Right cardiac atrium (tissue), 5 donors: Measurements from ENCODE around the gene DLL1. TPM values are rescaled to one million over a fixed set of nuclear protein-coding genes. Genes with fewer than 3 reads are reported as not detected.
"Not testable (repeated sequence)": the region's sequence is repeated elsewhere in the genome, so short reads cannot be mapped to it uniquely, and the experiment has no call there.

Experiments
- ATAC-seq, 2 donors: fragments of 200-7000 bp; cut with Tn5 transposase; one replicate each; pipeline versions ENCODE4 v1.8.0 to v1.9.1; 2020; ENCODE audit warnings: moderate library complexity in 2 of 2, mild to moderate bottlenecking in 1 of 2
- DNase-seq, 3 donors: peaks; one replicate each; pipeline ENCODE4 v3.0.0-alpha.2; 2020
- H3K27ac ChIP-seq: one replicate; pipeline ENCODE4 v1.5.1; 2013; ENCODE audit warnings: mild to moderate bottlenecking, low read length, control low read depth, moderate library complexity
- H3K27me3 ChIP-seq: one replicate; pipeline ENCODE4 v1.6.1; 2013; ENCODE audit not compliant: control insufficient read depth, insufficient read depth
- H3K4me1 ChIP-seq: one replicate; pipeline ENCODE4 v1.6.1; 2013; ENCODE audit warnings: low read length; ENCODE audit not compliant: control insufficient read depth, insufficient read depth
- H3K4me3 ChIP-seq: one replicate; pipeline ENCODE4 v1.5.1; 2013; ENCODE audit warnings: low read length, control low read depth
- H3K9me3 ChIP-seq: one replicate; pipeline ENCODE4 v1.6.1; 2013; ENCODE audit warnings: low read length; ENCODE audit not compliant: control insufficient read depth
- WGBS: extraction: QIAGEN DNeasy Blood & Tissue Kit; methylation state at CpG from one replicate; pipeline ENCODE4 v1.1.7; 2013; 5-methylcytosine and 5-hydroxymethylcytosine counted together
- intact Hi-C, 4 donors: fragments of 100-400 bp; cut with DNase I; formaldehyde crosslinking; loops; one replicate each; pipeline versions ENCODE4 v1.11.0 to v1.14.0; 2022 to 2023
- long read RNA-seq, 4 donors: library from polyadenylated mRNA; unstranded; transcript quantifications; one replicate each; pipeline ENCODE4 v2.0.0, GENCODE V29; 2020 to 2021
- polyA plus RNA-seq: library from polyadenylated mRNA; stranded (reverse); fragments of 200-250 nt; gene quantifications from one replicate; pipeline ENCODE4 v1.2.3, GENCODE V29; 2013
- total RNA-seq, 4 donors: library from RNA; stranded (reverse); fragmentation: NEBNext Ultra II Directional; extraction: Animal tissue kit (Norgen Biotek cat#: 25700); gene quantifications; one replicate each; pipeline ENCODE4 v1.2.1, GENCODE V29; 2021
- donor health status: healthy with polysubstance abuse.
- donor health status: DM: no; HTN: yes; CAD: no.
- donor health status: DM: no; HTN: no; CAD: no.
- donor health status: DM: no; HTN: yes; CAD: no; lungs with severe emphysema.
- donor health status: DM: yes; HTN: yes; CAD: no.

DLL1 gene, protein sequence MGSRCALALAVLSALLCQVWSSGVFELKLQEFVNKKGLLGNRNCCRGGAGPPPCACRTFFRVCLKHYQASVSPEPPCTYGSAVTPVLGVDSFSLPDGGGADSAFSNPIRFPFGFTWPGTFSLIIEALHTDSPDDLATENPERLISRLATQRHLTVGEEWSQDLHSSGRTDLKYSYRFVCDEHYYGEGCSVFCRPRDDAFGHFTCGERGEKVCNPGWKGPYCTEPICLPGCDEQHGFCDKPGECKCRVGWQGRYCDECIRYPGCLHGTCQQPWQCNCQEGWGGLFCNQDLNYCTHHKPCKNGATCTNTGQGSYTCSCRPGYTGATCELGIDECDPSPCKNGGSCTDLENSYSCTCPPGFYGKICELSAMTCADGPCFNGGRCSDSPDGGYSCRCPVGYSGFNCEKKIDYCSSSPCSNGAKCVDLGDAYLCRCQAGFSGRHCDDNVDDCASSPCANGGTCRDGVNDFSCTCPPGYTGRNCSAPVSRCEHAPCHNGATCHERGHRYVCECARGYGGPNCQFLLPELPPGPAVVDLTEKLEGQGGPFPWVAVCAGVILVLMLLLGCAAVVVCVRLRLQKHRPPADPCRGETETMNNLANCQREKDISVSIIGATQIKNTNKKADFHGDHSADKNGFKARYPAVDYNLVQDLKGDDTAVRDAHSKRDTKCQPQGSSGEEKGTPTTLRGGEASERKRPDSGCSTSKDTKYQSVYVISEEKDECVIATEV
- total RNA-seq (10 to 100 TPM; 23.9 to 29.2 (median 27.0) TPM), polyA plus RNA-seq (25.8 TPM)
- long read RNA-seq, donor 1, transcript DLL1-201 (11 exons, 3,174 nt), result major isoform, 25 of 63 reads
- long read RNA-seq, donor 1, partial matches to known transcripts, result 29 of 63 reads
- long read RNA-seq, donor 1, other reads (novel, unspliced or antisense), result 9 of 63 reads
- long read RNA-seq, donor 2, transcript DLL1-201 (11 exons, 3,174 nt), result major isoform, 23 of 38 reads
- long read RNA-seq, donor 2, partial matches to known transcripts, result 6 of 38 reads
- long read RNA-seq, donor 2, other reads (novel, unspliced or antisense), result 9 of 38 reads
- long read RNA-seq, donor 3, transcript DLL1-201 (11 exons, 3,174 nt), result major isoform, 53 of 99 reads
- long read RNA-seq, donor 3, partial matches to known transcripts, result 35 of 99 reads
- long read RNA-seq, donor 3, other reads (novel, unspliced or antisense), result 11 of 99 reads
- long read RNA-seq, donor 4, transcript DLL1-201 (11 exons, 3,174 nt), result major isoform, 14 of 25 reads
- long read RNA-seq, donor 4, partial matches to known transcripts, result 5 of 25 reads
- long read RNA-seq, donor 4, other reads (novel, unspliced or antisense), result 6 of 25 reads

DNA sequence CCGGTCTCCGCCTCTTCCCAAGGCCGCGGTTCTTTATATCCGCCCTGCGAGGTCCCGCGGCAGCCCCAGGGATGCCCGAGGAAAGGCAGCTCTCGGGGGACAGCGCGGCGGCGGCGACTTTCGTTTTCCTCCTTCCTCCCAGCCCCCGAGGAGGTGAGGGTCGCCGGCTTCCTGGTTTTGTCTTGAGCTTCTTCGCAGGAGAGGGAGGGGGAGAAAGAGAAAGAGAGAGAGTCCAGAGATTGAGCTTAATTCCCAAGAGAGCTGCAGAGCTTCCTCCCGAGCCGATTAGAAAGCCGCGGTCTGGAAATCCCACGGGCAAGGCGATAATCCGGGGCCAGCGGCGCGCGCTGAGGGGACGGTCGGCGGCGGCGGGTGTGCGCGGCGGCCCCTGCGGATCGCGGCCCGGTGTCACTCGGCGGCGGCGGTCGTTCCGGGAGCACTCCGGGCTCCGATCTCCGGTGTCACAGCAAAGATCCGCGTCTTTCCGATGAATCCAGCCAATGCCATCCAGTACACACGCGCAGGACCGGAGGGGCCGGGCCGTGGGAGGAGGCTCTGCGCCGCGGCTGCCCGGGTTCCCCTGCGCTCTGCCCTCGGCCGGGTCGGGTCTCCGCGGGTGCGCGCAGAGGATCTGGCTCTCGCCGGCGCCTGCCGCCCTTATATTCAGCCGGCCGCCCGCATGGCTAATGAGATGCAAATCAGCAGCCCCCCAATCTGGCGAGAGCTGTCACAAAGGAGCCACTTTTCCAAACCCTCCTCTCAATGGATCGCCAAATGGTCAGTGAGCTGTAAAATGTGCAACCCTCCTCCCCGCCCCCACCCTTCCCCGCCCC lies at the start of gene DLL1:
Gene DLL1 (minus strand): TSS at position 783 of the 833 bp plus-strand sequence. CDS start 939 bp downstream, outside the sequence.
- intact Hi-C loops, result loop anchor here in 3 of 4 donors (10.0 kb wide), 4 partner anchors 234 to 456 kb away; no protein-coding TSS in a partner anchor
- no peaks in the 10 kb centered on the region for H3K27me3 ChIP-seq
- peaks cover 20% of the 10 kb centered on the region for H3K4me1 ChIP-seq
- ATAC-seq (peak; percentile 54 to 63), DNase-seq (peak; percentile 71 to 89 (median 87))
- peak within 1 kb of the TSS; percentile 83 for H3K4me3 ChIP-seq
- WGBS, result under 1% methylated on average over 83 of the region's 83 CpGs
- no peaks in the 10 kb centered on the region for H3K9me3 ChIP-seq
- H3K27ac ChIP-seq, result peak within 1 kb of the TSS; percentile 87

GRCh38 chr6:170335199-170335598 lies 44.3 kb upstream of the DLL1 start:
- H3K27me3 ChIP-seq, H3K9me3 ChIP-seq, H3K4me3 ChIP-seq, H3K27ac ChIP-seq, DNase-seq, H3K4me1 ChIP-seq, intact Hi-C loops, ATAC-seq: not testable (repeated sequence)
- 98% methylated on average over 3 of the region's 3 CpGs for WGBS

DNA sequence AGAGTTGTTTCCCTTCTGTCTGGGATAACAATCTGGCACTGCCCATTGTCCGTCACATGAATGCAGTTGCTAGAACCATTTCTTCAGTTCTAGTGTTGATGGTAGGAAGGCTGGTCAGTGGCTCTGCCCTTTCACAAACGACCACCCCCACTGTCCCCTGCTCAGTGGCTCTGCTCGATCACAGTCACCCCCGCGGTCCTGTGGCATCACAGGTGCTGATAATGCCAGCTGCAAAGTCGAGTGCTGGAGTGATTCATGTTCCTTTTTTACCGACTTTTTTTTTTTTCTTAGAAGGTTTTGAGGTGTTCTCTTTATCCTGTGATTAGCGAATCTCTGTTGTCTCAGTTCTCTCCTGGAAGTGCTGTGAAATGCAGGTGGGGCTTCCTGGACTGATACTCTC lies 38.4 kb upstream of the DLL1 start:
- no peaks in the 10 kb centered on the region for H3K4me1 ChIP-seq
- intact Hi-C loops, result no loop called here
- H3K27me3 ChIP-seq, result no peaks in the 10 kb centered on the region
- DNase-seq (no peak), ATAC-seq (no peak)
- no peak overlapping the region for H3K27ac ChIP-seq
- H3K4me3 ChIP-seq, result no peak overlapping the region
- 82% methylated on average over 8 of the region's 8 CpGs for WGBS
- H3K9me3 ChIP-seq, result no peaks in the 10 kb centered on the region

DNA sequence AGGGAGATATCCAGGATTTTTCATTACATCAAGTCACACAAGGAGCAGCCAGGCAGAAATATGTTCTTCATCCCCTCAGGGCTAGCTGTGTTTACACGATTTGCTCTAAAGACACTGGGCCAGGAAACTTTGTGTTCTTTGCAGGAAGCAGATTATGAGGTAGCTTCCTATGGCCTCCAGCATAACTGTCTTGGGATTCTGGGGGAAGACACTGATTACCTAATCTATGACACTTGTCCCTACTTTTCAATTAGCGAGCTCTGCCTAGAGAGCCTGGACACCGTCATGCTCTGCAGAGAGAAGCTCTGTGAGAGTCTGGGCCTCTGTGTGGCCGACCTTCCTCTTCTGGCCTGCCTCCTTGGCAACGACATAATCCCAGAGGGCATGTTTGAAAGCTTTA lies 26.8 kb upstream of the DLL1 start:
- Histone ChIP-seq H3K9me3 (no peaks in the 10 kb centered on the region), H3K27ac (peak overlapping the region; percentile 17), H3K4me1 (peaks cover 13% of the 10 kb centered on the region), H3K27me3 (no peaks in the 10 kb centered on the region), H3K4me3 (no peak overlapping the region)
- DNase-seq (no peak), ATAC-seq (peak; percentile 68 to 79)
- WGBS, result 53% methylated on average over 5 of the region's 5 CpGs
- intact Hi-C loops, result no loop called here

DNA sequence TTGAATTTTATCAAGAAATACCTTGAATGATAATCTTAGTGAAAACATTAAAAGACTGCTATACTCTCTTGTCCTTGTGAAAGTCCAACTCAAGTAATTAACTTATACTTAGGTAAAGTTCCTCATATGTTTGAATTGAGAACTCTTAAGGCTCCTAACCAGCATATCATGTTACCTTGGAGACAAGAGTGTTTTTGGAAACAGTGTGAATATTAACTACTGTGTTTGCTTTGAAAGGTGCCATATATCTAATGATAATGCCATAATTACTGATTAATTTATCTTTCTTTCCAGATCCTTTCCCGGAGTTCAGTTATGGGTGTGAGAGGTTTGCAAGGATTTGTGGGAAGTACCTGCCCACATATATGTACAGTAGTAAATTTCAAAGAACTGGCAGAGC lies 26.2 kb upstream of the DLL1 start:
- DNase-seq (no peak), ATAC-seq (no peak)
- Histone ChIP-seq H3K27me3 (no peaks in the 10 kb centered on the region), H3K4me1 (peaks cover 14% of the 10 kb centered on the region), H3K9me3 (no peaks in the 10 kb centered on the region), H3K27ac (no peak overlapping the region), H3K4me3 (no peak overlapping the region)
- intact Hi-C loops, result no loop called here
- WGBS, result 32% methylated on average over 1 of the region's 1 CpG

DNA sequence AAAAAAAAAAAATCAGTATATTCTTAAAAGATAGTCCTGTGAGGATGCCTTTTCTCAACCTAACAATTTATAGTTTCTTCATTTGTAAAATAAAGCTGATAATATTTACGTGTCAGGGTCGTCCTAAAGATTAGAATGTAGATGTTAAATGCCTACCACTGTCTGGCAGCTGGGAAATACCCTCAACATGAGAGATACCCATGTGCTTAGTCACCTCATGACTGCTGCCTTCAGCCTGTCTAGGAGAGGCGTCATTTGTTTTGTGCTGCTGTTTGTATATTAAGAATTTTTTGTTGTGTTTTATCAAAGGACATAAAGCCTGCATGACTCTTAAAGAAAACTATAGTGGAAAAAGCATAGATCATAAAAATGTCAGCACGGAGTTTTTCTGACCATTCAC lies 25.2 kb upstream of the DLL1 start:
- no peaks in the 10 kb centered on the region for H3K27me3 ChIP-seq
- intact Hi-C loops, result no loop called here

GRCh38 chr6:170314983-170315382 lies 24.1 kb upstream of the DLL1 start:
- H3K9me3 ChIP-seq, result no peaks in the 10 kb centered on the region
- WGBS, result 57% methylated on average over 5 of the region's 5 CpGs
- H3K4me3 ChIP-seq, result no peak overlapping the region
- DNase-seq (no peak), ATAC-seq (peak; percentile 54 to 70)
- peaks cover 14% of the 10 kb centered on the region for H3K4me1 ChIP-seq
- no peaks in the 10 kb centered on the region for H3K27me3 ChIP-seq
- peak overlapping the region; percentile 50 for H3K27ac ChIP-seq
- intact Hi-C loops, result no loop called here

More for the DNA sequence above, 25.2 kb upstream of the DLL1 start:
- H3K9me3 ChIP-seq, result no peaks in the 10 kb centered on the region
- 93% methylated on average over 4 of the region's 4 CpGs for WGBS
- DNase-seq, result no peak
- H3K4me3 ChIP-seq, result no peak overlapping the region
- peaks cover 14% of the 10 kb centered on the region for H3K4me1 ChIP-seq
- no peak overlapping the region for H3K27ac ChIP-seq
- no peak for ATAC-seq

DNA sequence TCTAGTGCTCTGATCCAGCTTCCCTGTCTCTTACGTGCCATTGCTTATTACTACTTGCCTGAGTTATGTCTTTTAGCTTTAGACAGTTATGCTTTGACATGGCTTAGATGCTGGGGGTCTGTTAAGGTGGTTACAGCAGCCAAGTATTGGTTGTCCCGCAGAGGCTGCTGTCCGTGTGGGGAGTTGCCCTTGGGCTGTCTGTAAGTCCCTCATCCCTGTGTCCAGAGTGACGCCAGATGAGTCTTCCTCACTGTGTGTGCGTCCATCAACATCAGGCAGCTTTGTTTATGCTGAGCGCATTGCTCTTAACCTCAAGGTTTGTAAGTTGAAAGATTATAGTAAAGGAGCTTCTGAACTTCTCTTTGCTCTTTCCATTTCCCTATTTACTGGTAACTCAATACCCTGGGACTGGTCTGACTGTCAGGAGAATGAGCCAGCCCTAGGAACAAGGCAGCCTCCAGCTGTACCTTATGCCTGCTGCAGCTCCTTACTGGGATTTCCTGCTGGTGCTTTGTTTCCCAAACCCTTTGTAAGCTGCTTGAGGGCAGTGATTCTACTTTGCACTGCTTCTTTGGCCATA lies 22.9 kb upstream of the DLL1 start:
- Histone ChIP-seq H3K9me3 (no peaks in the 10 kb centered on the region), H3K4me3 (no peak overlapping the region), H3K27me3 (no peaks in the 10 kb centered on the region), H3K27ac (no peak overlapping the region), H3K4me1 (peaks cover 14% of the 10 kb centered on the region)
- intact Hi-C loops, result no loop called here
- peak in 1 of 2 donors; percentile 25 for ATAC-seq
- DNase-seq, result no peak
- WGBS, result 84% methylated on average over 6 of the region's 6 CpGs

- intact Hi-C loops, result no loop called here
- no peak overlapping the region for H3K27ac ChIP-seq
Observed at GRCh38 chr6:170312876-170313275, 22.0 kb upstream of the DLL1 start.

GRCh38 chr6:170311696-170312095 lies 20.8 kb upstream of the DLL1 start:
- WGBS, result 71% methylated on average over 5 of the region's 5 CpGs
- Histone ChIP-seq H3K4me3 (no peak overlapping the region), H3K27ac (no peak overlapping the region), H3K9me3 (no peaks in the 10 kb centered on the region), H3K4me1 (peaks cover 15% of the 10 kb centered on the region), H3K27me3 (no peaks in the 10 kb centered on the region)
- DNase-seq (no peak), ATAC-seq (no peak)
- intact Hi-C loops, result no loop called here

More at GRCh38 chr6:170312876-170313275, 22.0 kb upstream of the DLL1 start:
- WGBS, result 86% methylated on average over 2 of the region's 2 CpGs
- peaks cover 18% of the 10 kb centered on the region for H3K4me1 ChIP-seq
- H3K9me3 ChIP-seq, result no peaks in the 10 kb centered on the region
- DNase-seq, result no peak
- H3K4me3 ChIP-seq, result no peak overlapping the region
- H3K27me3 ChIP-seq, result no peaks in the 10 kb centered on the region
- no peak for ATAC-seq
